Ishikawa (cell line): Measurements from ENCODE around the gene AK9.

Experiments
- CEBPB ChIP-seq: IDR thresholded peaks from 2 replicates; pipeline ENCODE4 v1.6.1; 2012
- CREB1 ChIP-seq: IDR thresholded peaks from 2 replicates; pipeline ENCODE4 v1.6.1; 2012; ENCODE audit warnings: low read depth
- EGR1 ChIP-seq: IDR thresholded peaks from 2 replicates; pipeline ENCODE4 v1.6.1; 2012
- EP300 ChIP-seq: IDR thresholded peaks from 2 replicates; pipeline ENCODE4 v1.6.1; 2012; ENCODE audit warnings: borderline replicate concordance
- FOXM1 ChIP-seq: IDR thresholded peaks from 2 replicates; pipeline ENCODE4 v1.6.1; 2012; ENCODE audit warnings: low read depth, borderline replicate concordance
- MAX ChIP-seq: IDR thresholded peaks from 2 replicates; pipeline ENCODE4 v1.6.1; 2012
- NFIC ChIP-seq: IDR thresholded peaks from 2 replicates; pipeline ENCODE4 v1.6.1; 2012
- RAD21 ChIP-seq: IDR thresholded peaks from 2 replicates; pipeline ENCODE4 v1.6.1; 2012; ENCODE audit warnings: low read depth
- REST ChIP-seq: IDR thresholded peaks from 2 replicates; pipeline ENCODE4 v1.6.1; 2012; ENCODE audit warnings: low read depth, mild to moderate bottlenecking
- TCF12 ChIP-seq: IDR thresholded peaks from 2 replicates; pipeline ENCODE4 v1.6.1; 2012; ENCODE audit warnings: low read depth
- TEAD4 ChIP-seq: IDR thresholded peaks from 2 replicates; pipeline ENCODE4 v1.6.1; 2012
- YY1 ChIP-seq: IDR thresholded peaks from 2 replicates; pipeline ENCODE4 v1.6.1; 2012; ENCODE audit warnings: low read depth
- ZBTB7A ChIP-seq: IDR thresholded peaks from 2 replicates; pipeline ENCODE4 v1.6.1; 2012; ENCODE audit warnings: low read depth
- TF ChIP-seq, protein P1 (sequence below): IDR thresholded peaks from 2 replicates; pipeline ENCODE4 v1.6.1; 2012

DNA sequence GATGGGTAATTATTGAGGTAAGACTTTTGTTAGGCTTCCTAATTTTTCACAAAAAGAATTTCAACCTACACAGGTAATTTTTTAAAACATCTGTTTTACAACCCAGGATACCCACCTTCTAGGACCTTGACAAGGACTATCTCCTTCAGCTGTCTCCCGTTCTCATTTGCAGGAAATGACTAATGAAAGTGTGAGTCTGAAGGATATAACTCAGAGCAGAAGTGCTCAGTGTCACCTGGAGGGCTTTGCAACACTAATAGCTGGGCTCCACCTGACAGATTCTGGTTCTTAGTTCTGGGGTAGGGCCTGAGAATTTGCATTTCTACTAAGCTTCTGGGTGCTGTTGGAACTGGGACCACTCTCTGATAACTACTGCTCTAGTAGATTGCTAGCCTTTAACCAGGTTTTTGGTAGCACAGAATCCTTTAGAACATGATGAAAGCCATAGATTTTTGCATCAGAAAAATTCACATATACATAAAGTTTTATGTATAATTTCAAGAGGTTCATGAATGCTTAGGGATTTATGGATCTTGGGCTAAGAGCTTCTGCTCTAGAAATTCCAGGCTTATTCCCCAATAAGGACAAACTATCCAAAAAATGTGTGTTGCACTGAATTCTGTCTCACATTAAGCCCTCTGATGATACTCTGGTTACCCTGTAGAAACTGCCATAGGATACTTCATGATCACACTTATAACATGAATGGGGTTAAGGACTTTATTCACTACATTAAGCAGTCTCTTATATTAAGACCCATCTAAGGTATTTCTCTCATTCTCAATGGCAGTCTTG is 30.3 kb downstream of the AK9 start:
- TF ChIP-seq EP300 (no peak), RAD21 (no peak), YY1 (no peak), NFIC (no peak), EGR1 (no peak), ZBTB7A (no peak), FOXM1 (no peak), MAX (no peak), REST (no peak), TCF12 (no peak), CEBPB (no peak), CREB1 (no peak), TEAD4 (no peak)
- TF ChIP-seq, protein P1, sequence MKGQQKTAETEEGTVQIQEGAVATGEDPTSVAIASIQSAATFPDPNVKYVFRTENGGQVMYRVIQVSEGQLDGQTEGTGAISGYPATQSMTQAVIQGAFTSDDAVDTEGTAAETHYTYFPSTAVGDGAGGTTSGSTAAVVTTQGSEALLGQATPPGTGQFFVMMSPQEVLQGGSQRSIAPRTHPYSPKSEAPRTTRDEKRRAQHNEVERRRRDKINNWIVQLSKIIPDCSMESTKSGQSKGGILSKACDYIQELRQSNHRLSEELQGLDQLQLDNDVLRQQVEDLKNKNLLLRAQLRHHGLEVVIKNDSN: no peak
